Stimulated activated CD4-positive, alpha-beta T cell treated with anti-CD3 and anti-CD28 coated beads, Interleukin-15, amount 100 ng/mL, for 48 hours (primary cell): ENCODE measurements around the gene UBFD1.
"Not testable (repeated sequence)": the region's sequence is repeated elsewhere in the genome, so short reads cannot be mapped to it uniquely, and the experiment has no call there.

ENCODE experiments used
- DNase-seq, 2 donors: peaks; one replicate each; pipeline ENCODE4 v3.0.0-alpha.2; 2020; ENCODE audit warnings: low read depth in 2 of 2

The UBFD1 gene

DNA sequence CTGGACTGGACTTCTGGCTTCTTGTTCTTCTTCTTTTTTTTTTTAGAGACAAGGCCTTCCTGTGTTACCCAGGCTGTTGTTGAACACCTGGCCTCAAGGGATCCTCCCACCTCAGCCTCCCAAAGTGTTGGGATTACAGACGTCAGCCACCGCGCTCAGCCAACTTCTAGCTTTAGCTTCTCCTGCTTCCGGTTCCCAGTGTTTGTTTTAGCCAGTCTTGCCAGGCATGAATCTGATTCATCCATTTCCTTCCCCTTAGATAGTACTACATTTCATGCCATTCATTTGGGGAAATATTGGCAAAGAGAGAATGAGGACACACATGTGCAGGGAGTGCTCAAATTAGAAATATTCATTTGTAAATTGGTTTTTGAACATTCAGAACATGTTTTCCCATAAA, 50.7 kb downstream of the UBFD1 start:
- DNase-seq = no peak

DNA sequence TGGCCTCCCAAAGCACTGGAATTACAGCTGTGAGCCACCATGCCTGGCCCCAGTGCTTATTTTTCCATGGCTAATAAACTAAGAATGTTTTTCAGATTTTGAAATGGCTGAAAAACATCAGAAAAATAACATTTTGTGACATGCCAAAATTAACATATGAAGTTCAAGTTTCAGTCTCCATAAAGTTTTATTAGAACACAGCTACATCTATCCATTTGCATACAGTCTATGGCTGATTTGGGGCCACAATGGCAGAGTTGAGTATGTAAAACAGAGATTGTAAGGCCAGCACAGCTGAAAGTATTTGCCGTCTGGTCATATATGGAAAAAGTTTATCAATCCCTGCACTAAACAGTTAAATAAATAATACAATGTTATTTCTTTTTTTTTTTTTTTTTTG, 52.4 kb downstream of the UBFD1 start:
- no peak for DNase-seq

DNA sequence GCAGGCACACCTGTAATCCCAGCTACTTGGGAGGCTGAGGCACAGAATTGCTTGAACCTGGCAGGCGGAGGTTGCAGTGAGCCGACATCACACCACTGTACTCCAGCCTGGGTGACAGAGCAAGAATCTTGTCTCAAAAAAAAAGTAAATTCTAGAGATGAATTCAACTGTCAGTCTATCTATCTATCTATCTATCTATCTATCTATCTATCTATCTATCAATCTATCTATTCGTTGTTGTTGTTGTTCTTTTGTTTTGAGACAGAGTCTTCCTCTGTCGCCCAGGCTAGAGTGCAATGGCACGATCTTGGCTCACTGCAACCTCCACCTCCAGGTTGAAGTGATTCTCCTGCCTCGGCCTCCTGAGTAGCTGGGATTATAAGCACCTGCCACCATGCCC, 53.4 kb downstream of the UBFD1 start:
- DNase-seq = not testable (repeated sequence)

DNA sequence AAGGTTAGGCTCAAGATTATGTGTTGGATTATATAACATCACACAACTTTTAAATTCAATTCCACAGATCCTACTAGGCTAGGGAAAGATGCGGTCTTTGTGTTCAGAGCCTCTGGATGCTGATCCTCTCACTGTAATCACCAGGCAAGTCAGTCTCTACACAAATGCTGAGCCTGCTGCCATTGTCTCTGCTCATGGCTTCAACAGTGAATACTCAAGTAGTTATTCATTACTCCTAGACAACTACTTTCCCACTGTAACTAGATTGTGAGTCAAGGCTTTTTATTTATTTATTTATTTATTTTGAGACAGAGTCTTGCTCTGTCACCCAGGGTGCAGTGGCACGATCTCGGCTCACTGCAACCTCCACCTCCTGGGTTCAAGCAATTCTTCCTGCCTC, 54.4 kb downstream of the UBFD1 start:
- DNase-seq = no peak

DNA sequence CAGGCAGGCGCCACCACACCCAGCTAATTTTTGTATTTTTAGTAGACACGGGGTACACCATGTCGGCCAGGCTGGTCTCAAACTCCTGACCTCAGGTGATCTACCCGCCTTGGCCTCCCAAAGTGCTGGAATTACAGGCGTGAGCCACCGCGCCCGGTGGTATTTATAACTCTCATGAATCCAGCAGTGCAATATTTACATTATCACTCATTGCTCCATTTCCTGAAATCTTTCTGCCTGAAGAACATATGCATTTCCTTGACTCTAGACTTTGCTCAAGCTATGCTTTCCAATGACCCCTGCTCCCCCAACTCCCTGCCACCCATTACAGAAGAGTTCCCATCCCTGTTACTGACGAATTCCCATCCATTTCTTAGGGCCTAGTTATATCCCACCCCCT, 58.3 kb downstream of the UBFD1 start:
- DNase-seq = no peak
